Measurements from ENCODE around the gene LRRC38. TPM values are rescaled to one million over a fixed set of nuclear protein-coding genes. Genes with fewer than 3 reads are reported as not detected.

The LRRC38 gene
- total RNA-seq, 1 experiment from 2014 or later = not detected

DNA sequence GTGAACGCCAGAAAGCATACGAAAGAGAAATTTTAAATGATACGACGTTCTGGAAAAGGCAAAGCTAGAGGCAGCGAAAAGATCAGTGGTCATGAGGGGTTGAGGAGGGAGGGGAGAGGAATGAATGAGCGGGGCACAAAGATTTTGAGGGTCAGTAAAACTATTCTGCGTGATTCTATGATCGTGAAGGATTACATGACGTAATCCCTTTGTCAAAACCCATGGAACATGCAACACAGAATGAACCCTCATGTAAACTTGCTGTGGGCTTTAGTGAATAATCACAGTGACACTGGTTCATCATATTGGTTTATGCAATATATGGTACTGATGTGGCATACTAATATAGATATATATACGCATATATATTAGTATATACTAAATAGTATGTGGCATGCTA, 13.0 kb downstream of the LRRC38 start:
- H3K36me3 ChIP-seq = no peaks in the 10 kb centered on the region
- DNase-seq = no peak
- H3K9me3 ChIP-seq (replicated peaks) = no peaks in the 10 kb centered on the region
- H3K4me1 ChIP-seq = no peaks in the 10 kb centered on the region
- H3K27ac ChIP-seq = no peak overlapping the region
- H3K27me3 ChIP-seq = peaks cover 10% of the 10 kb centered on the region
- no peak overlapping the region for H3K4me3 ChIP-seq

DNA sequence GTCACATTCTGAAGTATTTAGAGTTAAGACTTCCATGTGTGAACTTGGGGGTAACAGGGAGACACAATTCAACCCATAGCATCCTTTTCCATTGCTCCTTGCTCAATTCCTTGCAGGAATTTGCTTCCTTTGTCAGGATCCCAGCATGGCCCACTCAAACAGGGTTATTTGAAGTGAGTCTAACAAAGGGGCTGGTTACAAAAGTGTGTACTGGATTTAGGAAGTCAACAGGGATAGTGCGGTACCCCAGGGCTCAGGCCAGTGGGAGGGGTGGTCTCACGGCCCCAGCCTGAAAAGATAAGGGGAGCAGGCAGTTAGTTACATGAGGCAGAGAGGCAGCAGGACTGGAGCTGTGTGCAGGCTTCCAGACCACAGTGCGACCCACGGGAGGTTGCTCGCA, 14.4 kb downstream of the LRRC38 start:
- H3K27me3 ChIP-seq = peaks cover 17% of the 10 kb centered on the region
- H3K4me1 ChIP-seq = no peaks in the 10 kb centered on the region
- H3K9me3 ChIP-seq (replicated peaks) = no peaks in the 10 kb centered on the region
- DNase-seq = no peak
- H3K36me3 ChIP-seq = no peaks in the 10 kb centered on the region
- H3K27ac ChIP-seq = no peak overlapping the region
- no peak overlapping the region for H3K4me3 ChIP-seq

DNA sequence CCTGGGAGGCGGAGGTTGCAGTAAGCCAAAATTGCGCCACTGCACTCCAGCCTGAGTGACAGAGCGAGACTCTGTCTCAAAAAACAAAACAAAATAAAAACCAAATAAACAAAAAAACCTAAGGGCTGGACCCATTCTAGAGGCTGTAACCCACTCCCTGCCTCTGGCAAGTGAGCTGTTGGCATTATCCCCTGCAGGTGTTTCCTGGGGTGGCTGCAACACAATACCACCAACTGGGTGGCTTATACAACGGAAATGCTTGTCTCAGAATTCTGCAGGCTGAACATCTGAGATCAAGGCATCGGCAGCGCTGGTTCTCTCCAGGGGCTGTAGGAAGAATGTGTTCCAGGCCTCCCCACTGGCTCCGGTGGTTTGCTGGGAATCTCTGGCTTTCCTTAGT, 15.2 kb downstream of the LRRC38 start:
- Histone ChIP-seq H3K36me3 (no peaks in the 10 kb centered on the region), H3K27me3 (peaks cover 12% of the 10 kb centered on the region), H3K9me3 (replicated peaks) (no peaks in the 10 kb centered on the region), H3K4me3 (no peak overlapping the region), H3K4me1 (no peaks in the 10 kb centered on the region), H3K27ac (no peak overlapping the region)
- DNase-seq = no peak

DNA sequence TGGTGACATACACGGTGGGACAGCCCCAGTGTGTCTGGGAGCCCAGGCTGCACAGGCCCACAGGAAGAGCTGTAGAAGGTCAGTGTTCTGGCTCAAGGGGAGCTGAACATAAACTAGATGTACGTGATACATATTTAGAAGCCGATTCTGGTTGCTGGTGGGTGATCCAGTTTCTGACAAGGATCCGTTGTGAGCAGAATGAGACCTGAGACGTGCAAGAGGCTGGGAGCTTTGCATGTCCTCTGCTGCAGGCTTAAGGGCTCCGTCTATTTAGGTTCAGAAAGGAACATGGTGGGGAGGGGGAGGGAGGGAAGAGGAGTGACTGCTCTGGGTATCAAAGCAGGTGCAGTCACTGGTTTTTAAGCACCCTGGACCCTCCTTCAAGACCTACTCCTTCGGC, 18.6 kb downstream of the LRRC38 start:
- H3K4me3 ChIP-seq = no peak overlapping the region
- H3K9me3 ChIP-seq (replicated peaks) = no peaks in the 10 kb centered on the region
- no peak overlapping the region for H3K27ac ChIP-seq
- H3K27me3 ChIP-seq = peaks cover 25% of the 10 kb centered on the region; the same call in 1 of the 2 replicates
- H3K4me1 ChIP-seq = no peaks in the 10 kb centered on the region
- no peaks in the 10 kb centered on the region for H3K36me3 ChIP-seq
- DNase-seq = no peak

DNA sequence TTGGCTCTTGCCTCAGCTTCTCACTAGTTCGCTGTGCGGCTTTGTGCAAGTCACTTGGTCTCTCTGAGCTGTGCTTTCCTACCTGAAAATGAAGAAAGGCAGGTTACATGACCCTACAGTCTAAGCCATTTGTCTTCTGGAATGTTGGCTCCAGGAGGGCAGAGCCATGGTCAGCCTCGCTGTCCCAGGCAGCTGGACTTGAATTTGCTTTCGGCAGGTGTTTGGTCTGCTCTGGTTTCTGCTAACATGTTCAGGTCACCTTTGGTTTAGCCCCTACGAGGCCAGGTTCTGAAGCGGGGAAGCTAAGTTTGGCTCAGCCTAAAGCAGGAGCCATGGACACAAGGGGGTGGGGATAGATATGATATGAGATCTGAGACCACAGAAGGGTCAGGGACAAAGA, 19.1 kb downstream of the LRRC38 start:
- Histone ChIP-seq H3K4me3 (no peak overlapping the region), H3K36me3 (no peaks in the 10 kb centered on the region), H3K9me3 (replicated peaks) (no peaks in the 10 kb centered on the region), H3K4me1 (no peaks in the 10 kb centered on the region), H3K27me3 (peaks cover 25% of the 10 kb centered on the region; the same call in 1 of the 2 replicates), H3K27ac (no peak overlapping the region)
- DNase-seq = no peak

DNA sequence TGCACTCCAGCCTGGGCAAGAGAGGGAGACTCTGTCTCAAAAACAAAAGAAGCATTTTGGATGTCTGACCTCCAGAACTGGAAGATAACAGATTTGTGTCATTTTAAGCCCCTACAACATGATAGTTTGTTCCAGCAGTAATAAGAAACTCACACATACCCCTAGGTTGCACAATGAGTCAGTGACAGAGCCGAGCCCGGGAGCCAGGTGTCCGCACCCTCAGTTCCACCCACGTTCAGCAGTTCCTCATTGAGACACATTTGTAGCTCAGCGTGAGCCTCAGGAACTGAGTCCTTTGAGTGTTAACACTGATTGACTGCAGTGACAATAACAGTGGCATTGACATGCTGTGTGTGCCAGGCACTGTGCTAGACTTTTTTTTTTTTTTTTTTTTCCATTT, 19.8 kb downstream of the LRRC38 start:
- peaks cover 25% of the 10 kb centered on the region; the same call in 1 of the 2 replicates for H3K27me3 ChIP-seq
- no peaks in the 10 kb centered on the region for H3K9me3 ChIP-seq (replicated peaks)
- no peak overlapping the region for H3K27ac ChIP-seq
- H3K4me3 ChIP-seq = no peak overlapping the region
- no peaks in the 10 kb centered on the region for H3K36me3 ChIP-seq
- no peak for DNase-seq
- no peaks in the 10 kb centered on the region for H3K4me1 ChIP-seq

DNA sequence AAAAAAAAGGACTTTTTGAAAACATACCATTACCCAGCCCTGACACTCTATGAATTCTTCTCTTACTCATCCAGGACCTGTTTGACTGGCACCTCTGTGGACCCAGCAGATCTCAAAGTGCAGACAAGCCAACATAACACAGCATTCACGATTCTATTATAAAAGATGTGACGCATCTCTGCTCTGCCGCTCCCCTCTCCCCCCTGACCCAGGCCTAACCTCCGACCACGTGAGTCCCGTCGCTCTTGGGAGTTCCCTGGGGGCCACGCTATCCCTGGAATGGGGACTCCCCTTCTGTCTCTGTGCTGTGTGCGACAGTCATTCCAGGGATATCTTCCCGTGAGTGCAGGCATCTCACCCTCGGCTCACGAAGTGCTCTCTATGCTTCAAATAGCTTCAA, 21.1 kb downstream of the LRRC38 start:
- H3K27me3 ChIP-seq = peaks cover 25% of the 10 kb centered on the region; the same call in 1 of the 2 replicates

DNA sequence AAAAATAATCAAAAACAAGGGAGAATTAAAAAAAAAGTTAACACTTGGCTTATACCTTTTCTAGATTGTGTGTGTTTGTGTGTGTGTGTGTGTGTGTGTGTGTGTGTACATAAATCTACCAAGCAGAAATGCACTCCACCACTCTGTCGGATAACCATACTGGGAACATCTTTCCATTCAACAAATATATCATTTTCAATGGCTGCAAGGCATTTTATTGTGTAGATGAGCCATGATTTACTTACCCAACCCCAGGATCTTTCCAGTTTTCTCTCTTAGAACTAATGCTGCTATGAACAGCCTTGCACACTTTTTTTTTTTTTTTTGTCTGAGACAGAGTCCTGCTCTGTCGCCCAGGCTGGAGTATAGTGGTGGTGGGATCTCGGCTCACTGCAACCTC, 25.8 kb downstream of the LRRC38 start:
- H3K36me3 ChIP-seq = no peaks in the 10 kb centered on the region
- H3K9me3 ChIP-seq (replicated peaks) = no peaks in the 10 kb centered on the region
- peaks cover 14% of the 10 kb centered on the region; the same call in 1 of the 2 replicates for H3K27me3 ChIP-seq
- no peaks in the 10 kb centered on the region for H3K4me1 ChIP-seq
- DNase-seq = no peak
- H3K27ac ChIP-seq = no peak overlapping the region
- no peak overlapping the region for H3K4me3 ChIP-seq

More for the DNA sequence above, 21.1 kb downstream of the LRRC38 start:
- Histone ChIP-seq H3K4me1 (no peaks in the 10 kb centered on the region), H3K27ac (no peak overlapping the region), H3K9me3 (replicated peaks) (no peaks in the 10 kb centered on the region), H3K4me3 (no peak overlapping the region), H3K36me3 (no peaks in the 10 kb centered on the region)
- no peak for DNase-seq

DNA sequence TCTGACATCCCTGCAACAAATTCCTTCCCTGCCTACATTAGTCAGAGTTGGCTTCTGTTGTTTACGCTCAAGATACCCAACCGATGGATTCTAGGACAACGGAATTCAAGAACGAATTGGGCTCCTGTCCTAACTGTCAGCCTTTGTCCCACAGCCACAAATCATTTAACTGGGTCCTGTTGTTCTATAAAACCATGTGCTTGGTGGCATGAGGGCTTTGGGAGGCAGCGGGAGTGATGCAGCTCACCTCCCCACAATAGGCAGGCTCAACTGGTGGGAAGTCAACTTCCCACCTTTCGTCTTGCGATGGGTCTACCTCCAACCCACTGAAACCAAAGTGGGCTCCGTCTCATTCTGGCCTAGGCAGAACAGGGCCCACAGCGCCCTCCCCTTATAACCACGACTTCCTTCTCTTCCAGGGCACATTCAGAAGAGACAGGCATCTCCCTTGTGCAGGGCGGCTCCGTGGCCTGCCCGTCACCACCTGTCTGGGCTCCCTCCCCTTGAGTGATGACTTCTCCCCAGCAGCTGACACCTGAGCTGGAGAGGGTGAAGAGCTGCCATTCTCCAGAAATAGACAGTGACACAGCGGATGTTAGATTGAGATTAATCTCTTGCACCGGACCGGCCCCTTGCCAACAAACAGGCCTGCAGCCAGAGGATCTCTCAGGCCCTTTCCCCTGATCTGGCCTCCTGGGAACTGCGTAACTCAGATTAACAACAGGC, 26.5 kb downstream of the LRRC38 start:
- H3K27me3 ChIP-seq = peaks cover 13% of the 10 kb centered on the region; the same call in 1 of the 2 replicates
- H3K4me3 ChIP-seq = no peak overlapping the region
- no peak overlapping the region for H3K27ac ChIP-seq
- H3K36me3 ChIP-seq = no peaks in the 10 kb centered on the region
- no peaks in the 10 kb centered on the region for H3K9me3 ChIP-seq (replicated peaks)
- no peaks in the 10 kb centered on the region for H3K4me1 ChIP-seq
- no peak for DNase-seq

DNA sequence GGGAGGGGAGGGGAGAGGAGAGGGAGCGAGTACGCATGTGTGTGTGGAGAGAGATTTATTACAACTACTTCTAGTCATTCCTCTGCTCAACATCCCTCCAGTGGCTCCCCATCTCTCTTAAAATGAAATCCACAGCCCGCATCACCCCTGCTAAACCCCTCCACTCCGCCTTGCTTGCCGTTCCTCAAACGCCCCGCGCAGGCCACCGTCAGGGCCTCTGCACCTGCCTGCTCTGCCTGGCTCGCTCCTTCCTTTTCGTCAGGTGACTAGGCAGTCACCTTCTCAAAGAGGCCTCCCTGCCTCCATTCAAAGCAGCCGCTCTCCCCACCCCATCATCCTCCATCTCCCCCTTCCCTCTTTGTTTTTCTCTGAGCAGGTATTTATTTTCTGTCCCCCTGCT, 29.9 kb downstream of the LRRC38 start:
- Histone ChIP-seq H3K4me3 (no peak overlapping the region), H3K4me1 (no peaks in the 10 kb centered on the region), H3K27ac (no peak overlapping the region), H3K27me3 (peaks cover 5% of the 10 kb centered on the region; the same call in 1 of the 2 replicates), H3K36me3 (no peaks in the 10 kb centered on the region), H3K9me3 (replicated peaks) (no peaks in the 10 kb centered on the region)
- DNase-seq = no peak

DNA sequence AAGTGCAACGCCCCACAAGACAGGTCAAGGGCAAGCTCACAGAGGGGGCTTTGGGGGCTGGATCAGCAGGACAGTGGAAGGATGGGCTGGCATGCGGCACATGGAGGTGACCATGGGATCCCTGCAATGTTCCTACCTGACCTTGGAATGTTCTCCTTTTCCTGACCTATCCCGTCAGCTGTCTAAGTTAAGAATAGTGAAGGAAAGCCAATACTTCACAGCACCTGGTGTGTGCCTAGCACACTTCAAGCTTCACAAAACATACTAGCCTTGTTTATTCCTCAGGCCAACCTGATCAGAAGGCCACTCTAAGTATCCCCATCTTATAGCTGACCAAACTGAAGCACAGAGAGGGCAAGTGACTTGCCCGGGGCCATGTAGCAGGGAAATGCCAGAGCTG, 31.2 kb downstream of the LRRC38 start:
- H3K27ac ChIP-seq = no peak overlapping the region
- H3K36me3 ChIP-seq = no peaks in the 10 kb centered on the region
- H3K4me3 ChIP-seq = no peak overlapping the region
- H3K9me3 ChIP-seq (replicated peaks) = no peaks in the 10 kb centered on the region
- peaks cover 9% of the 10 kb centered on the region for H3K27me3 ChIP-seq
- DNase-seq = no peak
- no peaks in the 10 kb centered on the region for H3K4me1 ChIP-seq

DNA sequence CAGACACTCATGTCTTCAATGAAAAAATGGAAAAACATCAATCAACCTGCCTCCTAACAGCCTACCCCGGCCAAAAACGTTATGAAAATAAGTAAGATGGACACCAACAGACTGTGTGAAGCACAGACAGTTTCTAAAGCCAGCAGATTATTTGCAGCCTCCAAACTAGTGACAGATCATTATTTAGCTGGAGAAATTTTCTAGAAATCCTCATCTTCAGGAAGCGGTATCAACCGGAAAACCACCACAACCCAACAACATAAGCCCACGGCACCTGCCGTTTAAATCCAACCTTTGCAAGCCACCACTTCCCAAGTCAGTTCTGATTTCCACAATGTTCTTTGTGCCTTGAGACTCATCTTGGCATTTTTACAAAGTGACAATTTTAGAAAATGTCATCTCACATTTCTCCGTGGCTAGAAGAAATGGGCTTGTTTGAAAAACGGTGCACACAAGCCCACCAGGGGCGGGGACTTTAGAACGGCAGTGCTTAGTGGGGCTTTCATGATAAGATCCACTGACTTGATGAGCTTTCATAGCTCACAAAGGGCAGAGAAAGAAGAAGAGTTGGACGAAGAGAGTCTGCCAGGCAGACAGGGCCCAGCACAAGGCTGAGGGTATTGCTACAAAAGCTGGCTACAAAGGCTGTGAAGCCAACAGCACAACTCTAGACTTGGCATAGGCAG, 34.5 kb downstream of the LRRC38 start:
- no peak overlapping the region for H3K4me3 ChIP-seq
- no peak for DNase-seq
- H3K4me1 ChIP-seq = no peaks in the 10 kb centered on the region
- H3K27me3 ChIP-seq = peaks cover 4% of the 10 kb centered on the region
- H3K36me3 ChIP-seq = no peaks in the 10 kb centered on the region
- H3K27ac ChIP-seq = no peak overlapping the region
- no peaks in the 10 kb centered on the region for H3K9me3 ChIP-seq (replicated peaks)

DNA sequence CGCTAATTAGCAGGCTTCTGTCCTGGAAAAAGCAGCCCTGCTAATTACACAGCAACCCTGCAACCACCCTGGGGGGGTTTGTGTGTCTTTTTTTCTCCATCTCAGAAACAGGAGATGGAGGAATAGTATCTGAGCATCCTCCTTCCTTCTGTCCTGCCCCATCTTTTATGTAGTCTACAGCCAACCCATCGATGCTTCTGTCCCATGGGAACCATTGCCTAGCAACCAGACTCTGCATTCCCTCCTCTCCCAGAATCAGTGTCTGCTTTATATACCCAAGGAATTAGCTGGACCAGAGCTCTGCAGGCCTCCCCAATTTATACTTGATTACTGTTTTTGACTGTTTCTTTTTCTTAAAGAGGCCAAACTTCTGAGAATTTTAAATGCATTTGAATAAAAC, 35.1 kb downstream of the LRRC38 start:
- H3K27me3 ChIP-seq = peaks cover 6% of the 10 kb centered on the region
- no peaks in the 10 kb centered on the region for H3K9me3 ChIP-seq (replicated peaks)
- H3K27ac ChIP-seq = no peak overlapping the region
- H3K4me1 ChIP-seq = no peaks in the 10 kb centered on the region
- no peak for DNase-seq
- no peaks in the 10 kb centered on the region for H3K36me3 ChIP-seq
- H3K4me3 ChIP-seq = no peak overlapping the region

DNA sequence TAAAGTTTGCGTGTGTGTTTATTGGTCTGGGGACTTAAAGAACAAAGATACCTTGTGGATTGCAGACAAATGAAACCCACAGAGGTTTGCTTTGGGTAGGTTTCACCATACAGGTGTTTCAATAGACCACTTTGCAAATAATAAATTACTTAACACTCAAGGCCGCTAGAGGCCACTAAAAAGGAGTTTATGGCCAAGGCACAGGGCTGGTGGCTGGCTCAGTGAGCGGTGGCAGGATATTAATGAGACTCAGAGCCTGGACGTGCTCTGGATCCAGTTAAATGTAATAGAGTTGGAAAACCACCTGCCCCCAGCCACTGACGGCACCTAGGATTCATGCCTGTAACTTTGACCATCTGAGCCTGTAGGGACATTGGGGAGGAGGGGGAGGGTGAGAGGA, 44.5 kb downstream of the LRRC38 start:
- Histone ChIP-seq H3K36me3 (no peaks in the 10 kb centered on the region), H3K4me1 (no peaks in the 10 kb centered on the region), H3K27ac (no peak overlapping the region), H3K9me3 (replicated peaks) (no peaks in the 10 kb centered on the region), H3K4me3 (no peak overlapping the region), H3K27me3 (peaks cover 7% of the 10 kb centered on the region; the same call in 1 of the 2 replicates)
- no peak for DNase-seq

DNA sequence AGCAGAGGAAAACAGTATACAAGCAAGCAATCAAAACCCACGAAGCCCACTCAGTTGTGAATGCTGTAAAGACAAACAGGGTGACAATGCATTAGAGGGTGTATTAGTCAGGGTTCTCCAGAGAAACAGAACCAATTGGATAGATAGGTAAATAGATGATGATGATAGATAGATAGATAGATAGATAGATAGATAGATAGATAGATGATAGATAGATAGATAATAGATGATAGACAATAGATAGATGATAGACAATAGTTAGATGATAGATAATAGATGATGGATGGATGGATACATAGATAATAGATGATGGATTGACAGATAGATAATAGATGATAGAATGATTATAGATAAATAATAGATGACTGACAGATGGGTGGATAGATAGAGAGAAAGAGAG, 48.3 kb downstream of the LRRC38 start:
- Histone ChIP-seq H3K4me3 (no peak overlapping the region), H3K36me3 (no peaks in the 10 kb centered on the region), H3K27ac (no peak overlapping the region), H3K4me1 (no peaks in the 10 kb centered on the region), H3K27me3 (peaks cover 7% of the 10 kb centered on the region), H3K9me3 (replicated peaks) (no peaks in the 10 kb centered on the region)
- DNase-seq = no peak

DNA sequence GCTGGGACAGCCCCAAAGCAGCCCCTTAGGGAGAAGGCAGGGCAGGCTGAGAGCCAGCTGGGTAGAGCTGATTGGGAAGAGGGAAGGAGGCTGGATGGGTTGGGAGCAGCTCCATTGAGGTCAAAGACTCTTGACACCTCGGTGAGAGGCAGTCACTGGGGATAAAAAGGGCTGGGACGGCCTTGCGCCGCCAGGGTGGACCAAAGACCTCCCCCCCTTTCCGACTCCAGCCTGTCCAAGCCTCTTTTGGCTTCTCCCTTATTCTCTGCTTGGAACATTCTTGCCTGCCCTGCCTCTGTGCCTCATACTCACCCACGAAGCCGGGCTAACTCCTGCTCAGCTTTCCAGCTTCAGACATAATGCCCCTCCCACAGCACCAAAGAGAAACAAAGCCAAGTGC, 51.1 kb downstream of the LRRC38 start:
- Histone ChIP-seq H3K4me1 (no peaks in the 10 kb centered on the region), H3K4me3 (no peak overlapping the region), H3K27ac (no peak overlapping the region), H3K36me3 (no peaks in the 10 kb centered on the region), H3K27me3 (peaks cover 7% of the 10 kb centered on the region), H3K9me3 (replicated peaks) (no peaks in the 10 kb centered on the region)
- DNase-seq = no peak
